DLD1 (cell line): Measurements from ENCODE around the gene GNB1.

Experiments
- in situ Hi-C: cut with HindIII; loops from 2 replicates; pipeline ENCODE4 v1.10.0; 2017; ENCODE audit warnings: low sequenced_read_pairs

The GNB1 gene

GRCh38 chr1:1832820-1833219 is 58.1 kb downstream of the GNB1 start:
- in situ Hi-C loops, result no loop called here

GRCh38 chr1:1832166-1832565 is 58.7 kb downstream of the GNB1 start:
- in situ Hi-C loops, result no loop called here

- in situ Hi-C loops, result loop anchor here (10.0 kb wide), 1 partner anchor 58 kb away; no protein-coding TSS in a partner anchor
Measured at GRCh38 chr1:1827089-1827848, 63.6 kb downstream of the GNB1 start.

GRCh38 chr1:1826356-1827088 is 64.4 kb downstream of the GNB1 start:
- in situ Hi-C loops, result loop anchor here (10.0 kb wide), 1 partner anchor 58 kb away; no protein-coding TSS in a partner anchor

- in situ Hi-C loops, result loop anchor here (10.0 kb wide), 1 partner anchor 60 kb away; no protein-coding TSS in a partner anchor
Measured at GRCh38 chr1:1825217-1825616, 65.7 kb downstream of the GNB1 start.

- in situ Hi-C loops, result loop anchor here (10.0 kb wide), 1 partner anchor 65 kb away; no protein-coding TSS in a partner anchor
Measured at GRCh38 chr1:1819762-1820161, 71.1 kb downstream of the GNB1 start.

GRCh38 chr1:1817221-1817620 is 73.7 kb downstream of the GNB1 start:
- in situ Hi-C loops, result no loop called here

GRCh38 chr1:1815606-1816281 is 75.1 kb downstream of the GNB1 start:
- in situ Hi-C loops, result no loop called here

- in situ Hi-C loops, result no loop called here
Measured at GRCh38 chr1:1809489-1809888, 81.4 kb downstream of the GNB1 start.

GRCh38 chr1:1808206-1808605 is 82.7 kb downstream of the GNB1 start:
- in situ Hi-C loops, result no loop called here

GRCh38 chr1:1806890-1807289 is 84.0 kb downstream of the GNB1 start:
- in situ Hi-C loops, result no loop called here

GRCh38 chr1:1804301-1804700 is 86.6 kb downstream of the GNB1 start:
- in situ Hi-C loops, result no loop called here

GRCh38 chr1:1802871-1803270 is 88.0 kb downstream of the GNB1 start:
- in situ Hi-C loops, result no loop called here

- in situ Hi-C loops, result no loop called here
Measured at GRCh38 chr1:1799716-1800115, 91.2 kb downstream of the GNB1 start.

GRCh38 chr1:1797731-1798341 is 93.1 kb downstream of the GNB1 start:
- in situ Hi-C loops, result no loop called here

GRCh38 chr1:1796466-1796865 is 94.4 kb downstream of the GNB1 start:
- in situ Hi-C loops, result no loop called here

GRCh38 chr1:1794999-1795398 is 95.9 kb downstream of the GNB1 start:
- in situ Hi-C loops, result no loop called here

GRCh38 chr1:1793481-1794244 is 97.2 kb downstream of the GNB1 start:
- in situ Hi-C loops, result no loop called here

GRCh38 chr1:1788646-1789431 is 102.0 kb downstream of the GNB1 start:
- in situ Hi-C loops, result no loop called here

GRCh38 chr1:1788136-1788535 is 102.8 kb downstream of the GNB1 start:
- in situ Hi-C loops, result no loop called here
